Kidney epithelial cell (primary cell): ENCODE data around the gene C1orf116. TPM values are rescaled to one million over a fixed set of nuclear protein-coding genes. Genes with fewer than 3 reads are reported as not detected.
A peak's percentile ranks its signal among the peaks of the same experiment; 100 is the strongest.

Source experiments
- DNase-seq: peaks from one replicate; pipeline ENCODE4 v3.0.0-alpha.2; 2010; ENCODE audit warnings: low read depth
- H3K27me3 ChIP-seq: 2 replicates; pipeline ENCODE4 v1.6.0; 2011; ENCODE audit warnings: low read length; ENCODE audit not compliant: control insufficient read depth, insufficient read depth
- H3K36me3 ChIP-seq: 2 replicates; pipeline ENCODE4 v1.5.1; 2011; ENCODE audit warnings: low read length; ENCODE audit not compliant: control insufficient read depth, insufficient read depth
- H3K4me3 ChIP-seq: 2 replicates; pipeline ENCODE4 v1.5.1; 2011; ENCODE audit warnings: low read depth, mild to moderate bottlenecking, control low read depth, low read length
- CTCF ChIP-seq: IDR thresholded peaks from 2 replicates; pipeline ENCODE4 v1.5.1; 2011; ENCODE audit warnings: mild to moderate bottlenecking, moderate library complexity, low read length, control low read depth, inconsistent platforms; ENCODE audit not compliant: insufficient read depth, poor library complexity, severe bottlenecking
- total RNA-seq: library from RNA; depleted of rRNA; stranded (reverse); fragments of >200 nt; gene quantifications from 2 replicates; pipeline ENCODE4 v1.2.3, GENCODE V29; 2015

The C1orf116 gene
- total RNA-seq, 1 donor from 2014 or later: 34.1 TPM

GRCh38 chr1:207007352-207008033 is 25.1 kb downstream of the C1orf116 start:
- no peaks in the 10 kb centered on the region for H3K27me3 ChIP-seq
- peak; percentile 92 for DNase-seq
- TF ChIP-seq CTCF: no peak
- no peak overlapping the region for H3K4me3 ChIP-seq
- H3K36me3 ChIP-seq: no peaks in the 10 kb centered on the region

DNA sequence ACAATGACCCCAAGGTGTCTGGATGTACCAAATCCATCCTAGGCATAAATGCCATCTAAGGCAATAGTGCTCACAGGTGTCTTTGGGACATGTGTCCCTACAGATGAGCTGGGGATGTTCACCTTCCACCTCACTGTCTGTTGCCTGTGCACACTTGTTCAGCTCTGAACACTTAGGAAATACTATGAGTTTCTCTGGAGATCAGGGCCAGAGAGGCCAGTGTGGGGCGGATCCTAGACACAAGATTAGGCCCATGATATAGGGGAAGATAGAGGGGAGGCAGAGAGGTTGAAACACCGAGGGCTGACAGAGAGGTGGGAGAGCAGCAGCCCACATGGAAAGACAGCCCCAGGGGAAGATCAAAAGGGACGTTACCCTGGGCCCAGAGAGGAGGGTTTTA is 25.6 kb downstream of the C1orf116 start:
- H3K36me3 ChIP-seq: no peaks in the 10 kb centered on the region
- TF ChIP-seq CTCF: no peak
- H3K4me3 ChIP-seq: no peak overlapping the region
- no peaks in the 10 kb centered on the region for H3K27me3 ChIP-seq
- DNase-seq: no peak

DNA sequence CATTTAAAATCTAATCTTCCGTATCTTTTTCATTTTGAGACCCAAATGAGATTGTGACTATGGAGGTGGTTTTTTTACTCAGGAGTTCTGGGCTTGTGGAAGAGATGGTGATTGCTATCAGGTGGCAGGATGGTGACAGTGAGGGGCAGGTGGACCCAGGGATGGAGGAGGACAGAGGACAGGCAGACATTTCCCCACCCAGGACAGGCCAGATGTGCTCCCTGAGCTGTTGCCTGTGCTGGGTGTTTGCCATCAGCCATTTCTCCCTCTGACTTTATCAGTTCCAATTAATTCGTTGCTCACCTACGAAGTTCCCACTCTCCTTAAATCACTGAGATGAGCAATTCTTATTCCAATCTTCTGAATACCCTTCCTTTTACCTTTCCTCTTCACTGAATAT is 26.5 kb downstream of the C1orf116 start:
- no peak overlapping the region for H3K4me3 ChIP-seq
- DNase-seq: no peak
- TF ChIP-seq CTCF: no peak
- H3K36me3 ChIP-seq: no peaks in the 10 kb centered on the region
- no peaks in the 10 kb centered on the region for H3K27me3 ChIP-seq

- TF ChIP-seq CTCF: peak; percentile 71
- H3K27me3 ChIP-seq: no peaks in the 10 kb centered on the region
- H3K4me3 ChIP-seq: no peak overlapping the region
- DNase-seq: no peak
- no peaks in the 10 kb centered on the region for H3K36me3 ChIP-seq
These were observed 27.4 kb downstream of the C1orf116 start for GRCh38 chr1:207004931-207005830.

DNA sequence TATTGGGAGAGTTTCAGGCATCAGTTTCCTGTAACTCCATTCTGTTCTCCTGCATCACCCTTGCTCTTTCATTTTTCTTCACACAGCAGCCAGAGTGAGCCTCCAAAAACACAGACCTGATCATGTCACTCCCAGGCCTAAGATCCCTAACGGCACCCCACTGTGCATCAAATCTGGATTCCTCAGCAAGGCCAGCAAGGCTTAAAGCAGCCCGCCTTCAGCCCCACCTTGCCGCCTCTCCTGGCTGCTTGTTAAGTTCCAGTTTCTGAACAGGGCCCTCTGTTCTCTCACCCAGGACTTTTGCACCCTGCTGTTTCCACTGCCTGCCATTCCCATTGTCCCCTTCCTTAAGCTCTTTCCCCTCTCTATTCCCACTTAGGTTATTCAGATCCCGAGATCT is 29.3 kb downstream of the C1orf116 start:
- Histone ChIP-seq H3K36me3 (no peaks in the 10 kb centered on the region), H3K27me3 (no peaks in the 10 kb centered on the region), H3K4me3 (no peak overlapping the region)
- DNase-seq: no peak
- TF ChIP-seq CTCF: no peak
